Fibroblast of mammary gland (primary cell): ENCODE results near the gene TMEM258.

ENCODE experiments used
- DNase-seq: peaks from one replicate; pipeline ENCODE4 v3.0.0-alpha.2; 2010; ENCODE audit warnings: low read depth
- H3K4me3 ChIP-seq: 2 replicates; pipeline ENCODE4 v1.5.1; 2011; ENCODE audit warnings: low read depth, mild to moderate bottlenecking, low read length, moderate library complexity; ENCODE audit not compliant: control insufficient read depth
- TF ChIP-seq, protein P1 (sequence below): conservative IDR thresholded peaks from 2 replicates; pipeline ENCODE4 v1.5.1; 2011; ENCODE audit warnings: low read depth, low read length, inconsistent platforms; ENCODE audit not compliant: control insufficient read depth, insufficient read depth

TMEM258 gene

DNA sequence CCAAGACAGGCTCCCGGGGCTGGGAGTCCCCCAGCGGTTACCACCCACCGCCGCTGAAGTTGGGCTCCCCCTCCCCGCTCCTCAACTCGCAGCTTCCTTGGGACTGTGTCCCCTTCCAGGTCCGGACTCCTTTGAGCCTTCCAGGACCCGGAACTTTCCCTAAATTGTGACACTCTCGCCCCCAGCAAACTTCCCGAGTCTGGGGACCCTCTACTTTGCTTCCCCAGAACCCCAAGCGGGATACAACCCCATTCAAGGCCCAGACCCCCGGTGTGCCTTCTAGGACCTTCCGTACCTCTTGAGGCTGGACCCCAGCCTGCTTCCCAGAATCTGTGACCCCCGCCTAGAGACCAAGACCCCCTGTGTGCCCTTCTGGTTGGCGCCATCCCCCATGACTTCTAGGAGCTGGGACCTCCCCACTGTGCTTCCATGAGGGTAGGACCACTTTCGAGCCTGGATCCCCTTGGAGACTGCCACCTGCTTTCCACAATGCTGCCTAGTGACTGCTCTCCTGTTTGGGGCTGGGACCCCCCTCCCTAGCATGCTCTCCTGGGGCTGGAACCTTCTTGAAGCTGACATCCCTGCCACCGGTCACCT, 39.4 kb downstream of the TMEM258 start:
- peak overlapping the region; percentile 27 for H3K4me3 ChIP-seq
- TF ChIP-seq, protein P1, sequence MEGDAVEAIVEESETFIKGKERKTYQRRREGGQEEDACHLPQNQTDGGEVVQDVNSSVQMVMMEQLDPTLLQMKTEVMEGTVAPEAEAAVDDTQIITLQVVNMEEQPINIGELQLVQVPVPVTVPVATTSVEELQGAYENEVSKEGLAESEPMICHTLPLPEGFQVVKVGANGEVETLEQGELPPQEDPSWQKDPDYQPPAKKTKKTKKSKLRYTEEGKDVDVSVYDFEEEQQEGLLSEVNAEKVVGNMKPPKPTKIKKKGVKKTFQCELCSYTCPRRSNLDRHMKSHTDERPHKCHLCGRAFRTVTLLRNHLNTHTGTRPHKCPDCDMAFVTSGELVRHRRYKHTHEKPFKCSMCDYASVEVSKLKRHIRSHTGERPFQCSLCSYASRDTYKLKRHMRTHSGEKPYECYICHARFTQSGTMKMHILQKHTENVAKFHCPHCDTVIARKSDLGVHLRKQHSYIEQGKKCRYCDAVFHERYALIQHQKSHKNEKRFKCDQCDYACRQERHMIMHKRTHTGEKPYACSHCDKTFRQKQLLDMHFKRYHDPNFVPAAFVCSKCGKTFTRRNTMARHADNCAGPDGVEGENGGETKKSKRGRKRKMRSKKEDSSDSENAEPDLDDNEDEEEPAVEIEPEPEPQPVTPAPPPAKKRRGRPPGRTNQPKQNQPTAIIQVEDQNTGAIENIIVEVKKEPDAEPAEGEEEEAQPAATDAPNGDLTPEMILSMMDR, result no peak

DNA sequence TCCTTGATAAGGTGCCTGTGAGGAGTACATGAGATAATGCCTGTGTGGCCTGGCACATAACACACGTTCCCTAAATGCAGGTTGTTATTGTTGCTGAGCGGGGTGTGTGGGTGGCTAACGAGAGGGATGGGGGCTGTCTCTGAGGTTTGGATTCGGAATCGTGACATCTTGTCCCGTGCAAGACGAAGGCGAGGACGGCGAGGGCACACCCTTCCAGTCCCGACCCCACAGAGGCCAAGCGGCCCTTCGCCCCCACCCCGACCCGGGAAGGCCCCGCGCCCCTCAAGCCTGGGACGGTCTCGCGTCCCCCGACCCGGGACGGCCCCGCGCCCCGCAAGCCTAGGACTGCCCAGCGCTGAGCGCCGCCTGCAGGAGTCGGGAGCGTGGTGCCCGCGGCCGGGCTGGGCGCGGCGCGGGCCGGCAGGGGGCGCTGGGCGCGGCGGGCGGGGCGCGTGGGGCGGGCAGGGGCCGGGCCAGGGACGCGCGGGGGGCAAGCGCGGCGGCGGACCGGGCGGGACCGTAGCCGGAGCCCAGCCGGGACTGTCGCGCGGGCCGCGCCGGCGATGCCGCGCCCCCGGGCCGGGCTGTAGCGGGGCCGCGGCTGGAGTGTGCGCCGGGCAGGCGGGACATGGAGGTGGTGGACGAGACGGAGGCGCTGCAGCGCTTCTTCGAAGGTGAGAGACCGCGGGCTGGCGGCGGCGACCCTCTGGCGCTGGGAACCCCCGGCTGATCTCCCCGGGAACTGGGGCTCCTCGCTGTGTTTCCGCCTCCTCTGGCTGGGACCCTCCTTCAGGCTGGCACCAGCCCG, 40.1 kb downstream of the TMEM258 start, which contains the start of gene MYRF:
TSS of gene MYRF (plus strand) at position 520 of the 808 bp plus-strand sequence. CDS start at position 629, 109 bp downstream.
- TF ChIP-seq, protein P1, result peak; percentile 28
- DNase-seq, result peak; percentile 10
- H3K4me3 ChIP-seq, result peak within 1 kb of the TSS; percentile 27

More for the DNA sequence above, 39.4 kb downstream of the TMEM258 start:
- no peak for DNase-seq

DNA sequence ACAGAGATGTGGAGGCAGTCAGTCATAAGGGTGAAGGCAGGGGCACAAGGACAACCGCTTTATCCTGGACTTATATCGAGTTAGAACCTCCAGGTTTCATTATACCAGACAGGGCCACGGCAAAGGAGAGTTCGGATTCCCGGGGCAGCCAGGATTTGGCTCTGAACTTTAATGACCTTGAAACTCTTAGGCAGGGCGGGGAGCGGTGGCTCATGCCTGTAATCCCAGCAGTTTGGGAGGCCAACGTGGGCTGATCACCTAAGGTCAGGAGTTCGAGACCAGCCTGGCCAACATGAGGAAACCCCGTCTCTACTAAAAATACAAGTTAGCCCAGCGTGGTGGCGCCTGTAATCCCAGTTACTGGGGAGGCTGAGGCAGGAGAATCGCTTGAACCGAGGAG, 41.0 kb downstream of the TMEM258 start:
- TF ChIP-seq, protein P1, result no peak
- no peak overlapping the region for H3K4me3 ChIP-seq

DNA sequence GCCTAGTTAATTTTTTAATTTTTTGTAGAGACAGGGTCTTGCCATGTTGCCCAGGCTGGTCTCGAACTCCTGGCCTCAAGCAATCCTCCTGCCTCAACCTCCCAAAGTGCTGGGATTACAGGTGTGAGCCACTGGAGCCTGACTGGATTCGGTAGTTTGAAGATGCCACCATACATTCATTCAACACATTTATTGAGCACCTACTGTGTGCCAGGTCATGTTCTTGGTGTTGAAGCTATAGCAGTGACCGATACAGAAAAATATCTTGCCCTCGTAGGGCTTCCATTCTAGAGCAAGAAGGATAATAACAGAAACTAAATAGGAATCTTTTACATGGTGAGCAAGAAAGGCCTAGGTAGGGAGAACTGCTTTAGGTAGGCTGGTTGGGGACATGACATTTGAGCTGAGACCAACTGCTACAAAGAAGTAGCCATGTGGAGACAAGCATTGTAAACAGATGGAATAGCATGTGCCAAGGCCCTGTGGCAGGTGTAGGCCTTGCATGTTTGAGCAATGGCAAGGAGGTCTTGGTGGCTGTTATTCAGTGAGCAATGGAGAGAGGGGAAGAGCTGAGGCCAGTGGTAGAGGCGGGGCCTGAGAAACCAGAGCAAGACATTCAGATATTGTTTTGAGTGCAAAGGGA, 41.6 kb downstream of the TMEM258 start:
- H3K4me3 ChIP-seq, result no peak overlapping the region
- TF ChIP-seq, protein P1, result no peak
- no peak for DNase-seq

More for the DNA sequence above, 41.0 kb downstream of the TMEM258 start:
- no peak for DNase-seq

DNA sequence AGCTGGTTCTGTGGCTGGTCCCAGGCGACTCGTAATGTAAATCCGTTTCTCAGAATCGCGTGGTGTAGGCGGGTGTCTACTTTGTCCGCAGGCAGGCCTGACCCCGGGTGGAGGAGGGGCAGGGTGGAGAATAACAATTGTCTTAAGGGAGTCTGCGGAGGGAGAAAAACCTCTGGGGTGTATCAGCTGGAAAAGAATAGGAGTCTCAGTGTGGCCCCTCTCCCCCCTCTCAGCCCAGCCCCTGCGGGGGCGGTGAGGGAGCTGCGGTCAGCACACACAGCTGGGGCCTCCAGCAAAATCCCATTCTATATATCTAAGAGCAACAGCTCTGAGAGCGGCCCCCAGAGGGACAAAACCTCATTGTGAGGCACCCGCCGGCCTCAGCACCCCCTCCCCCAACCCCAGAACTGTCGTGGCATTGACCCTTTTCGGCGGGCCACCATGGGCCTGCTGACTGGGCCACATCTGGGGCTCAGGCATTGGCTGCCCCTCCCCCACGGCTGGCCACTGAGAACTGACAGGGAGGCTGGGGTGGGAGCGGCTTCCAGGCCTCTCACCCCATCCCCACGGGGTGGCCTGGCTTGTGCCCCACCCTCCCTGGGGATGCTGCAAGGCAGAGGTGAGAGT, 42.7 kb downstream of the TMEM258 start:
- TF ChIP-seq, protein P1, result no peak
- H3K4me3 ChIP-seq, result no peak overlapping the region
- DNase-seq, result peak; percentile 15

DNA sequence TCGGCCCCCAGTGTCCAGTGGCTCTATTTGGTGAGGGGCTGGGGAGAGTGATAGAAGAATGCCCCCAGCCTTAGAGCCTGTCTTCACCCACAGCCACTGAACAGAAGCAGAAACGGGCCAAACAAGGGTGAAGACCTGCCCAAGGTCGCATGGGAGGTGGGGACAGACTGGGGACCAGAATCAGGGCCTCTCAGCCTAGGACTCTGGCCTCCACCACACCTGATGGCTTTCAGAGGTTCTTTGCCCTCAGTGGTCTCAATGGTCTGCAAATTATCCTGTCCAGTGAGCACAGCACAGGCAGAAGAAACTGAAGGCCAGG, 44.5 kb downstream of the TMEM258 start:
- TF ChIP-seq, protein P1, result no peak
- H3K4me3 ChIP-seq, result no peak overlapping the region
- DNase-seq, result no peak
